Peyer's patch (tissue), 4 donors: Measurements from ENCODE around the gene CLCA1. TPM values are rescaled to one million over a fixed set of nuclear protein-coding genes. Genes with fewer than 3 reads are reported as not detected.

Experiments used
- DNase-seq, 3 donors: peaks; one replicate each; pipeline ENCODE4 v3.0.0-alpha.2; 2017 to 2019
- H3K27ac ChIP-seq, 4 donors: fragments of 200-600 bp; sonication (generic); one replicate each; pipeline ENCODE4 v1.5.1; 2016 to 2019
- H3K27me3 ChIP-seq, 2 donors: fragments of 200-600 bp; sonication (generic); one replicate each; pipeline ENCODE4 v1.5.1; 2019
- H3K36me3 ChIP-seq, 3 donors: fragments of 200-600 bp; sonication (generic); one replicate each; pipeline ENCODE4 v1.5.1; 2016 to 2019
- H3K4me1 ChIP-seq, 4 donors: fragments of 200-600 bp; sonication (generic); one replicate each; pipeline ENCODE4 v1.5.1; 2016 to 2019
- H3K4me3 ChIP-seq, 4 donors: fragments of 200-600 bp; sonication (generic); 1 replicate in 3 of 4; 2 replicates in 1 of 4; pipeline ENCODE4 v1.5.1; 2016 to 2019; ENCODE audit warnings: mild to moderate bottlenecking in 1 of 4
- H3K9me3 ChIP-seq, 4 donors: fragments of 200-600 bp; sonication (generic); one replicate each; pipeline ENCODE4 v1.5.1; 2016 to 2019; ENCODE audit warnings: mild to moderate bottlenecking in 1 of 4
- POLR2A ChIP-seq, 2 donors: fragments of 450-650 bp; IDR thresholded peaks; one replicate each; pipeline ENCODE4 v1.5.1; 2017; ENCODE audit warnings: antibody characterized with exemption in 2 of 2, mild to moderate bottlenecking in 2 of 2, moderate library complexity in 2 of 2
- total RNA-seq, 4 donors: library from RNA; depleted of rRNA; stranded (reverse); fragments of >200 nt; gene quantifications; one replicate each; pipeline ENCODE4 v1.1.0, GENCODE V29; 2016
- TF ChIP-seq, protein P1 (sequence below), 6 experiments: fragments of 450-650 bp in 4 of 6; fragments of 200-600 bp in 2 of 6; sonication (generic) in 1 of 6; IDR thresholded peaks; one replicate each; pipeline ENCODE4 v1.5.1; 2017 to 2019; ENCODE audit warnings: antibody characterized with exemption in 6 of 6, mild to moderate bottlenecking in 3 of 6, moderate library complexity in 1 of 6

Gene CLCA1, protein sequence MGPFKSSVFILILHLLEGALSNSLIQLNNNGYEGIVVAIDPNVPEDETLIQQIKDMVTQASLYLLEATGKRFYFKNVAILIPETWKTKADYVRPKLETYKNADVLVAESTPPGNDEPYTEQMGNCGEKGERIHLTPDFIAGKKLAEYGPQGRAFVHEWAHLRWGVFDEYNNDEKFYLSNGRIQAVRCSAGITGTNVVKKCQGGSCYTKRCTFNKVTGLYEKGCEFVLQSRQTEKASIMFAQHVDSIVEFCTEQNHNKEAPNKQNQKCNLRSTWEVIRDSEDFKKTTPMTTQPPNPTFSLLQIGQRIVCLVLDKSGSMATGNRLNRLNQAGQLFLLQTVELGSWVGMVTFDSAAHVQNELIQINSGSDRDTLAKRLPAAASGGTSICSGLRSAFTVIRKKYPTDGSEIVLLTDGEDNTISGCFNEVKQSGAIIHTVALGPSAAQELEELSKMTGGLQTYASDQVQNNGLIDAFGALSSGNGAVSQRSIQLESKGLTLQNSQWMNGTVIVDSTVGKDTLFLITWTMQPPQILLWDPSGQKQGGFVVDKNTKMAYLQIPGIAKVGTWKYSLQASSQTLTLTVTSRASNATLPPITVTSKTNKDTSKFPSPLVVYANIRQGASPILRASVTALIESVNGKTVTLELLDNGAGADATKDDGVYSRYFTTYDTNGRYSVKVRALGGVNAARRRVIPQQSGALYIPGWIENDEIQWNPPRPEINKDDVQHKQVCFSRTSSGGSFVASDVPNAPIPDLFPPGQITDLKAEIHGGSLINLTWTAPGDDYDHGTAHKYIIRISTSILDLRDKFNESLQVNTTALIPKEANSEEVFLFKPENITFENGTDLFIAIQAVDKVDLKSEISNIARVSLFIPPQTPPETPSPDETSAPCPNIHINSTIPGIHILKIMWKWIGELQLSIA
- 100 to 1,000 TPM in 3 of 4 donors, 10 to 100 TPM in 1; 87.5 to 841 (median 195) TPM for total RNA-seq

DNA sequence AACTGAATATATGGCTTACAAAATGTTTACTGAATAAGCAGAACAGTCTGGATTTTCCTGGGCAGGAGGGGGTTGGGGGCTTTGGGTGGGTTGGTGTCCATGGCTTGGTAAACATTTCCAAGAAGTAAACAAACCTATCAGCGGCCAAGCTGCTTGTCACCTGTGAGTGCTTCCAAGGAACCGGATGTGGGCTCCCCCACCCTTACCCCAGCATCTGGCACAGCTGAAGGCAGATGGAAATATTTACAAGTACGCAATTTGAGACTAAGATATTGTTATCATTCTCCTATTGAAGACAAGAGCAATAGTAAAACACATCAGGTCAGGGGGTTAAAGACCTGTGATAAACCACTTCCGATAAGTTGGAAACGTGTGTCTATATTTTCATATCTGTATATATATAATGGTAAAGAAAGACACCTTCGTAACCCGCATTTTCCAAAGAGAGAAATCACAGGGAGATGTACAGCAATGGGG, at the start of gene CLCA1:
CLCA1 (plus strand) TSS at position 427 of the 477 bp plus-strand sequence; CDS start at position 472, 45 bp downstream.
- Histone ChIP-seq H3K27me3 (no peaks in the 10 kb centered on the region), H3K4me3 (peak within 1 kb of the TSS in 1 of 4 donors; percentile 27), H3K4me1 (no peaks in the 10 kb centered on the region), H3K27ac (peak within 1 kb of the TSS in 1 of 4 donors; percentile 13), H3K36me3 (no peaks in the 10 kb centered on the region), H3K9me3 (no peaks in the 10 kb centered on the region)
- no peak for DNase-seq
- TF ChIP-seq, protein P1, sequence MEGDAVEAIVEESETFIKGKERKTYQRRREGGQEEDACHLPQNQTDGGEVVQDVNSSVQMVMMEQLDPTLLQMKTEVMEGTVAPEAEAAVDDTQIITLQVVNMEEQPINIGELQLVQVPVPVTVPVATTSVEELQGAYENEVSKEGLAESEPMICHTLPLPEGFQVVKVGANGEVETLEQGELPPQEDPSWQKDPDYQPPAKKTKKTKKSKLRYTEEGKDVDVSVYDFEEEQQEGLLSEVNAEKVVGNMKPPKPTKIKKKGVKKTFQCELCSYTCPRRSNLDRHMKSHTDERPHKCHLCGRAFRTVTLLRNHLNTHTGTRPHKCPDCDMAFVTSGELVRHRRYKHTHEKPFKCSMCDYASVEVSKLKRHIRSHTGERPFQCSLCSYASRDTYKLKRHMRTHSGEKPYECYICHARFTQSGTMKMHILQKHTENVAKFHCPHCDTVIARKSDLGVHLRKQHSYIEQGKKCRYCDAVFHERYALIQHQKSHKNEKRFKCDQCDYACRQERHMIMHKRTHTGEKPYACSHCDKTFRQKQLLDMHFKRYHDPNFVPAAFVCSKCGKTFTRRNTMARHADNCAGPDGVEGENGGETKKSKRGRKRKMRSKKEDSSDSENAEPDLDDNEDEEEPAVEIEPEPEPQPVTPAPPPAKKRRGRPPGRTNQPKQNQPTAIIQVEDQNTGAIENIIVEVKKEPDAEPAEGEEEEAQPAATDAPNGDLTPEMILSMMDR (IDR thresholded peaks at IDR 0.05) = no peak
- no peak for TF ChIP-seq POLR2A (IDR thresholded peaks at IDR 0.05)

DNA sequence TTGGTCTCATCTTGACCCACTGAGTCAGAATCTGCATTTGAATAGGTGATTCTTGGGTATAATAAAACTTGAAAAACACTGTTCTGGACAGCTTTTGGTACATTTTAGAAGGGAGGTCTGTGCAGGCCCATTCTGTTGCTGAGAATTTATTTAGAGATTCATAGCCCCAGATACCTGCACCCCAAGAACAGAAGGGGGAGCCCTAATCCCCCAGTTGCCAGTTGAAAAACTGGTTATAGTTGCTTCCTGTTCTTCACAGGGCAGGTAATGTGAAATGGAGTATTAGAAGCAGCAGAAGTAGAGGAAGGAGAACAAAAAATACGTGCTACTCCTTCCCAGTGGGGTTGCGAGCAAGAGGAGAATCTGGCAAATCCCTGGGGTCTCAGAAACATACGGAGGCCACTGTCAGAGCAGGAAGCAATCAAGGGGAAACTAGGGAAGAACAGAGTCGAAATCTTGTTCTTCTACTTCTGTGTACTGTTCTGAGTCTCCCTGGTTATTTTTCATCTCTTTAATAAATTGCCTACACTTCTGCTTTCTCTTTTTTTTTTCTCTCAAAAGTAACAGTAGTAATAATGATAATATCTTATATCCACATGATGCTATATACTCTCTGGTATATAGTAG, 49.3 kb upstream of the CLCA1 start:
- TF ChIP-seq POLR2A (IDR thresholded peaks at IDR 0.05) = no peak
- TF ChIP-seq, protein P1 (IDR thresholded peaks at IDR 0.05) = peak in 5 of 6 experiments; percentile 23 to 62 (median 58)
- no peak overlapping the region for H3K27ac ChIP-seq

DNA sequence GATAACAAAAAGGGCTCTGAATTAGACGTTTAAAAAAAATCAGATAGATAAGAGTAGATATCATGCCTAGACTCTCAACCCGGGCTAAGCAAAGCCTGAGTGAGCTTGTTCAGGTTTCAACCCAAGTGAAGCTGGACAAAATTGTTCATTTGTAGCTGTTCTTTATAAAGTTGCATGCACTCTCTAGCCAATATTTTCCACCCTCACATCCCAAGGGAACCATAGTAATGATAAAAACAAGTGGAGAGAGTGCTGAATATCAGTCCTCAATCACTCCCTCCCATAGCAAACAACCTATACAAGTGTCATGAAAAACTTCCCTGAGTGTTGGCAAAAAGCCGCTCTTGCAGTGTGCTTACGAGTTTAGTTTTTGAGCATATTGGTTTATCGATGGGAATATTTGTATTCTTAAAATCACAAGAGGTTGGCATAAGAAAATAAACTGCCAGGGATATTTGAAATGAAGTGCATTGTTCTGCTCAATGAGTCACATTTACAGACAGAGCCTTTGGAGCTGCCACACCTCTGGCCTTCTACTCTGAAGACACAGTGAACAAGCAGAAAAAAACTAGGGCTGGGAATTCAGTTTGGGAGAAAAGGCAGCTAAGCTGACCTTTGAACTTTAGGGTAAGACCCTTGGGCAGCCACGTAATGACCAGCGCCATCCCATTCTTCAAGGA, 47.0 kb upstream of the CLCA1 start:
- Histone ChIP-seq H3K4me3 (no peak overlapping the region), H3K27me3 (no peaks in the 10 kb centered on the region), H3K9me3 (no peaks in the 10 kb centered on the region), H3K4me1 (no peaks in the 10 kb centered on the region), H3K36me3 (no peaks in the 10 kb centered on the region), H3K27ac (no peak overlapping the region)
- no peak for DNase-seq
- TF ChIP-seq POLR2A (IDR thresholded peaks at IDR 0.05) = no peak
- TF ChIP-seq, protein P1 (IDR thresholded peaks at IDR 0.05) = no peak

More for the DNA sequence above, 49.3 kb upstream of the CLCA1 start:
- Histone ChIP-seq H3K36me3 (no peaks in the 10 kb centered on the region), H3K4me3 (no peak overlapping the region), H3K27me3 (no peaks in the 10 kb centered on the region), H3K9me3 (no peaks in the 10 kb centered on the region), H3K4me1 (no peaks in the 10 kb centered on the region)
- peak in 1 of 3 donors; percentile 61 for DNase-seq

DNA sequence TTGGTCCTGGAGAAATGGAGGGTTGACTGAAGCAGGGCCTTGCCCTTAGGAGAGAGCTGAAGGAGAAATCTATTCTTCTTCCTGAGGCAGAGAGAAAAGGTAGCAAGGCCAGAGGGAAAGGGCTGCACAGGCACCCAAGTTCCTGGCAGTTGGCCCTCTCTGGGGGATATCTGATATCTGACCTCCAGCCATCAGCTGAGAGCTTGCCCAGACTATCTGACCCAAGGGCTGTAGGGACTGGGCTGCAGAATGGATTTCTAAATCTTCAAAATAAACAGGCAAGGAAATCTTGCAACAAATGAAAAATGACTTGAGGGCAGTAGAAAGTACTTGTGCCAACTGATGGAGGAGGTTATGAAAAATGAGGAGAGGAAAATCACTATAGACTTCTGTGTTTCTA, 45.3 kb upstream of the CLCA1 start:
- H3K27ac ChIP-seq = no peak overlapping the region
- no peak overlapping the region for H3K4me3 ChIP-seq
- no peaks in the 10 kb centered on the region for H3K27me3 ChIP-seq
- no peaks in the 10 kb centered on the region for H3K9me3 ChIP-seq
- no peaks in the 10 kb centered on the region for H3K36me3 ChIP-seq
- DNase-seq = no peak
- no peaks in the 10 kb centered on the region for H3K4me1 ChIP-seq
- TF ChIP-seq, protein P1 (IDR thresholded peaks at IDR 0.05) = no peak
- no peak for TF ChIP-seq POLR2A (IDR thresholded peaks at IDR 0.05)

DNA sequence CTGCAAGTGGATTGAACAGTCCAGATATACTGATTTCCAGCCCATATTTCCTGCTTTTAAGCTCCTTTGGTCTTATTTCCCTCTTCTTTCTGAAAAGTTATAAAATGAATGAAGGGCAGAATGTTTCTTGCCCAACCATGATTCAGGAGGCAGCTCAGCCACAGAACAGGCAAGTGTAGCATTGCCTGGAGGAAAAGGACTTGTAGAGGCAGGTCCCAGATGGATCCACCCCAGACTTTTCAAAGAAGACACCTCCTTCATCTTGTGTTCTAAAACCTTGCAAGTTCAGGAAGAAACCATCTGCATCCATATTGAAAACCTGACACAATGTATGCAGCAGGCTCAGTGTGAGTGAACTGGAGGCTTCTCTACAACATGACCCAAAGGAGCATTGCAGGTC, 44.9 kb upstream of the CLCA1 start, which contains the start of gene CLCA2:
CLCA2 (plus strand) TSS at position 299 of the 400 bp plus-strand sequence; CDS start at position 376, 77 bp downstream.
- Histone ChIP-seq H3K4me3 (no peak within 1 kb of the TSS), H3K27me3 (no peaks in the 10 kb centered on the region), H3K4me1 (no peaks in the 10 kb centered on the region), H3K9me3 (no peaks in the 10 kb centered on the region), H3K27ac (no peak within 1 kb of the TSS), H3K36me3 (no peaks in the 10 kb centered on the region)
- TF ChIP-seq, protein P1 (IDR thresholded peaks at IDR 0.05) = no peak
- TF ChIP-seq POLR2A (IDR thresholded peaks at IDR 0.05) = no peak
- no peak for DNase-seq
